Measurements from ENCODE around the gene COL27A1. TPM values are rescaled to one million over a fixed set of nuclear protein-coding genes. Genes with fewer than 3 reads are reported as not detected.

Gene COL27A1
- polyA plus RNA-seq, 1 of the 3 experiments (the other 2 are of a cell fraction): 8.7 TPM

DNA sequence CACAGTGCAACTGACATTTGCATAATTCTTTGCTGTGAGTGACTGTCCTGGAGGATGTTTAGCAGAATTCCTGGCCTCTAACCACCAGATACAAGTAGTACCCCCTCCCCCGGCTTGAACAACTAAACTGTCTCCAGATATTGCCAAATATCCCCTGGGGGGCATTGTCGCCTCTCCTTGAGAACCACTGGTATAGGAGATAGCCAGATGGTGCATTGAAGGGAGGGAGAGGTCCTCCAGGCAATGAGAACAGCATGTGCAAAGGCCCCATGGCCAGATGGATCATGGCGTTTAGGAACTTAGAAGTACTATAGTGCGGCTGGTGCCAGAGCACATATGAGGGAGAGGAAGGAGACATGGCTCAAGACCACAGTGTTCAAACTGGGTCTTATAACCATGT, 148.6 kb downstream of the COL27A1 start:
- no peak for TF ChIP-seq MXI1 (IDR thresholded peaks at IDR 0.05; ENCODE audit: low read depth, low read length)
- TF ChIP-seq CHD2 (IDR thresholded peaks at IDR 0.05; ENCODE audit: low read length, partially characterized antibody): no peak
- no peak for TF ChIP-seq ZBTB33 (IDR thresholded peaks at IDR 0.05; ENCODE audit: borderline replicate concordance, low read depth)
- no peak for TF ChIP-seq PBX3 (IDR thresholded peaks at IDR 0.05)
- no peak for TF ChIP-seq TAF1 (IDR thresholded peaks at IDR 0.05; ENCODE audit: borderline replicate concordance, low read depth, low read length)
- TF ChIP-seq ELF1 (IDR thresholded peaks at IDR 0.05): no peak
- no peak for TF ChIP-seq RAD21 (IDR thresholded peaks at IDR 0.05; ENCODE audit: low read length)
- no peaks in the 10 kb centered on the region for H4K20me1 ChIP-seq (ENCODE audit: insufficient read depth)
- no peaks in the 10 kb centered on the region for H3K79me2 ChIP-seq (ENCODE audit: insufficient read depth)
- WGBS (ENCODE audit: low lambda C conversion rate): 89% methylated on average over 4 of the region's 4 CpGs
- H3K4me3 ChIP-seq (ENCODE audit: low read depth in 2 of 2, low read length in 1 of 2): no peak overlapping the region
- DNase-seq: no peak
- no peaks in the 10 kb centered on the region for H3F3A ChIP-seq (replicated peaks; ENCODE audit: insufficient read depth)
- H3K4me2 ChIP-seq: no peak overlapping the region
- no peaks in the 10 kb centered on the region for H3K9me3 ChIP-seq
- H3K27me3 ChIP-seq (ENCODE audit: insufficient read depth): no peaks in the 10 kb centered on the region
- H3K27ac ChIP-seq (ENCODE audit: low read depth in 2 of 2, low read length in 1 of 2): no peak overlapping the region
- H2AFZ ChIP-seq (ENCODE audit: low read depth): no peak overlapping the region
- POLR2A ChIA-PET: no interaction called here
- H3K9ac ChIP-seq: no peak overlapping the region
- H3K9me2 ChIP-seq: no peaks in the 10 kb centered on the region
- H3K36me3 ChIP-seq (replicated peaks in 1 of 2; ENCODE audit: control insufficient read depth in 1 of 2, insufficient read depth in 2 of 2, low read length in 1 of 2): peaks cover 0 to 3% of the 10 kb centered on the region in 2 experiments
- CTCF ChIA-PET: interaction anchor here (0.7 to 1.2 kb wide), 5 partner anchors 62 to 231 kb away, joined by 3 to 4 read pairs (median 4); partner anchors contain the start of genes COL27A1 and KIF12
- peaks cover 0 to 5% of the 10 kb centered on the region in 2 experiments; a peak in 1 of 4 replicates for H3K4me1 ChIP-seq (ENCODE audit: control insufficient read depth in 1 of 2, insufficient read depth in 2 of 2, low read depth in 1 of 2, low read length in 1 of 2)

GRCh38 chr9:114304416-114305188, 149.3 kb downstream of the COL27A1 start:
- no peaks in the 10 kb centered on the region for H3F3A ChIP-seq (replicated peaks; ENCODE audit: insufficient read depth)
- no peaks in the 10 kb centered on the region for H3K79me2 ChIP-seq (ENCODE audit: insufficient read depth)
- H3K9me2 ChIP-seq: no peaks in the 10 kb centered on the region
- H2AFZ ChIP-seq (ENCODE audit: low read depth): no peak overlapping the region
- H3K4me1 ChIP-seq (ENCODE audit: control insufficient read depth in 1 of 2, insufficient read depth in 2 of 2, low read depth in 1 of 2, low read length in 1 of 2): peaks cover 0 to 5% of the 10 kb centered on the region in 2 experiments; a peak in 1 of 4 replicates
- ChIA-PET CTCF (interaction anchor here (0.7 to 1.2 kb wide), 6 partner anchors 23 to 231 kb away, joined by 3 to 4 read pairs (median 3); partner anchors contain the start of gene KIF12), POLR2A (no interaction called here)
- no peak overlapping the region for H3K4me3 ChIP-seq (ENCODE audit: low read depth in 2 of 2, low read length in 1 of 2)
- no peaks in the 10 kb centered on the region for H3K9me3 ChIP-seq
- H3K9ac ChIP-seq: no peak overlapping the region
- no peaks in the 10 kb centered on the region for H3K27me3 ChIP-seq (ENCODE audit: insufficient read depth)
- WGBS (ENCODE audit: low lambda C conversion rate): 95% methylated on average over 6 of the region's 10 CpGs
- no peak for DNase-seq
- H3K4me2 ChIP-seq: no peak overlapping the region
- no peak overlapping the region for H3K27ac ChIP-seq (ENCODE audit: low read depth in 2 of 2, low read length in 1 of 2)
- H4K20me1 ChIP-seq (ENCODE audit: insufficient read depth): no peaks in the 10 kb centered on the region
- no peaks in the 10 kb centered on the region for H3K36me3 ChIP-seq (replicated peaks in 1 of 2; ENCODE audit: control insufficient read depth in 1 of 2, insufficient read depth in 2 of 2, low read length in 1 of 2)
- TF ChIP-seq FOSL2 (IDR thresholded peaks at IDR 0.05; ENCODE audit: borderline replicate concordance, low read depth): no peak
- TF ChIP-seq RAD21 (IDR thresholded peaks at IDR 0.05; ENCODE audit: low read length): no peak
- no peak for TF ChIP-seq RFX5 (IDR thresholded peaks at IDR 0.05; ENCODE audit: low read length)
- no peak for TF ChIP-seq EP300 (IDR thresholded peaks at IDR 0.05; ENCODE audit: borderline replicate concordance in 1 of 2, low read depth in 1 of 2, low read length in 1 of 2)
- TF ChIP-seq NRF1 (IDR thresholded peaks at IDR 0.05; ENCODE audit: low read depth, low read length): no peak
- TF ChIP-seq SIN3A (IDR thresholded peaks at IDR 0.05; ENCODE audit: borderline replicate concordance, low read depth, low read length): no peak
- TF ChIP-seq MXI1 (IDR thresholded peaks at IDR 0.05; ENCODE audit: low read depth, low read length): no peak
- no peak for TF ChIP-seq SMC3 (IDR thresholded peaks at IDR 0.05; ENCODE audit: low read depth, low read length)
- TF ChIP-seq USF1 (IDR thresholded peaks at IDR 0.05; ENCODE audit: borderline replicate concordance, low read depth): no peak
